PC-3 (cell line): Measurements from ENCODE around the gene VAV3. TPM values are rescaled to one million over a fixed set of nuclear protein-coding genes. Genes with fewer than 3 reads are reported as not detected.

Experiments used
- ATAC-seq: fragments of 200-7000 bp; cut with Tn5 transposase; 2 replicates; pipeline ENCODE4 v1.9.1; 2020; ENCODE audit warnings: mild to moderate bottlenecking, moderate library complexity
- BruUV-seq: library from RNA; stranded (reverse); fragments of 400-500 nt; replicated peaks from 2 replicates; lab custom pipeline; 2021; lab: Mats Ljungman, UMichigan
- CTCF ChIA-PET: fragments of 300-600 bp; sonication (Branson Sonifier 250); formaldehyde crosslinking; loops from one replicate; lab custom pipeline; 2022; ENCODE audit warnings: antibody characterized with exemption; lab: Charles Lee
- POLR2A ChIA-PET: fragments of 300-600 bp; sonication (Branson Sonifier 250); formaldehyde crosslinking; loops from one replicate; lab custom pipeline; 2022; ENCODE audit warnings: antibody characterized with exemption; ENCODE audit not compliant: unreplicated experiment; lab: Charles Lee
- DNase-seq: peaks from one replicate; pipeline ENCODE4 v3.0.0-alpha.2; 2015
- H2AFZ ChIP-seq: fragments of 300-600 bp; sonication (generic); 2 replicates; pipeline ENCODE4 v1.6.0; 2016; ENCODE audit warnings: antibody characterized with exemption, low read length
- H3F3A ChIP-seq: fragments of 300-600 bp; sonication (generic); one replicate; pipeline ENCODE4 v1.6.0; 2017; ENCODE audit warnings: antibody characterized with exemption, low read length, control low read depth, mild to moderate bottlenecking; ENCODE audit not compliant: unreplicated experiment
- H3K27ac ChIP-seq: fragments of 300-600 bp; sonication (generic); 2 replicates; pipeline ENCODE4 v1.5.1; 2016; ENCODE audit warnings: mild to moderate bottlenecking, low read length
- H3K27me3 ChIP-seq: fragments of 300-600 bp; sonication (generic); 2 replicates; pipeline ENCODE4 v1.6.1; 2016; ENCODE audit warnings: low read length, mixed read lengths
- H3K36me3 ChIP-seq: fragments of 300-600 bp; sonication (generic); 2 replicates; pipeline ENCODE4 v1.6.1; 2016; ENCODE audit warnings: low read depth, mixed run types, low read length, mixed read lengths
- H3K4me1 ChIP-seq: fragments of 300-600 bp; sonication (generic); 2 replicates; pipeline ENCODE4 v1.5.1; 2016; ENCODE audit warnings: low read length; ENCODE audit not compliant: insufficient read depth
- H3K4me2 ChIP-seq: fragments of 300-600 bp; sonication (generic); 2 replicates; pipeline ENCODE4 v1.6.0; 2016; ENCODE audit warnings: low read length
- H3K4me3 ChIP-seq: fragments of 300-600 bp; sonication (generic); 2 replicates; pipeline ENCODE4 v1.5.1; 2016; ENCODE audit warnings: mild to moderate bottlenecking, low read length, mixed read lengths
- H3K79me2 ChIP-seq: fragments of 300-600 bp; sonication (generic); 2 replicates; pipeline ENCODE4 v1.6.1; 2017; ENCODE audit warnings: low read length, mixed read lengths
- H3K9ac ChIP-seq: fragments of 300-600 bp; sonication (generic); 2 replicates; pipeline ENCODE4 v1.6.0; 2016; ENCODE audit warnings: mild to moderate bottlenecking, low read length
- H3K9me2 ChIP-seq: fragments of 300-600 bp; sonication (generic); replicated peaks from 2 replicates; pipeline ENCODE4 v1.6.1; 2016; ENCODE audit warnings: mixed run types, low read length, mixed read lengths
- H3K9me3 ChIP-seq: fragments of 300-600 bp; sonication (generic); 2 replicates; pipeline ENCODE4 v1.6.1; 2016; ENCODE audit warnings: low read length, mixed read lengths
- H4K20me1 ChIP-seq: fragments of 300-600 bp; sonication (generic); 2 replicates; pipeline ENCODE4 v1.6.1; 2016; ENCODE audit warnings: low read length, mixed read lengths
- EZH2 ChIP-seq: fragments of 300-600 bp; sonication (generic); IDR thresholded peaks from one replicate; pipeline ENCODE4 v1.6.1; 2017; ENCODE audit warnings: antibody characterized with exemption, mild to moderate bottlenecking, low read length; ENCODE audit not compliant: unreplicated experiment
- EZH2phosphoT487 ChIP-seq: fragments of 300-600 bp; sonication (generic); IDR thresholded peaks from 2 replicates; pipeline ENCODE4 v1.6.1; 2018; ENCODE audit warnings: mild to moderate bottlenecking, antibody characterized with exemption, low read length, borderline replicate concordance
- intact Hi-C: fragments of 100-400 bp; cut with micrococcal nuclease; formaldehyde crosslinking; loops from 2 replicates; pipeline ENCODE4 v1.9.0; 2023
- total RNA-seq: library from RNA; depleted of rRNA; stranded (reverse); fragments of >200 nt; gene quantifications from 2 replicates; pipeline ENCODE4 v1.2.3, GENCODE V29; 2014
- TF ChIP-seq, protein P1 (sequence below): fragments of 300-600 bp; sonication (generic); conservative IDR thresholded peaks from 2 replicates; pipeline ENCODE4 v1.5.1; 2017; ENCODE audit warnings: antibody characterized with exemption, low read depth, mild to moderate bottlenecking, low read length

VAV3 gene
- total RNA-seq, 1 experiment from 2014 or later: 0.73 TPM

- Histone ChIP-seq H3K9ac (no peak overlapping the region), H3K79me2 (no peaks in the 10 kb centered on the region), H3K4me1 (peaks cover 34% of the 10 kb centered on the region), H3K27me3 (no peaks in the 10 kb centered on the region), H3K4me2 (no peak overlapping the region), H3K9me2 (no peaks in the 10 kb centered on the region), H3K4me3 (no peak overlapping the region), H3K9me3 (no peaks in the 10 kb centered on the region), H3K27ac (no peak overlapping the region), H4K20me1 (no peaks in the 10 kb centered on the region), H2AFZ (no peak overlapping the region), H3F3A (peaks cover 10% of the 10 kb centered on the region), H3K36me3 (no peaks in the 10 kb centered on the region)
- DNase-seq: no peak
- TF ChIP-seq, protein P1, sequence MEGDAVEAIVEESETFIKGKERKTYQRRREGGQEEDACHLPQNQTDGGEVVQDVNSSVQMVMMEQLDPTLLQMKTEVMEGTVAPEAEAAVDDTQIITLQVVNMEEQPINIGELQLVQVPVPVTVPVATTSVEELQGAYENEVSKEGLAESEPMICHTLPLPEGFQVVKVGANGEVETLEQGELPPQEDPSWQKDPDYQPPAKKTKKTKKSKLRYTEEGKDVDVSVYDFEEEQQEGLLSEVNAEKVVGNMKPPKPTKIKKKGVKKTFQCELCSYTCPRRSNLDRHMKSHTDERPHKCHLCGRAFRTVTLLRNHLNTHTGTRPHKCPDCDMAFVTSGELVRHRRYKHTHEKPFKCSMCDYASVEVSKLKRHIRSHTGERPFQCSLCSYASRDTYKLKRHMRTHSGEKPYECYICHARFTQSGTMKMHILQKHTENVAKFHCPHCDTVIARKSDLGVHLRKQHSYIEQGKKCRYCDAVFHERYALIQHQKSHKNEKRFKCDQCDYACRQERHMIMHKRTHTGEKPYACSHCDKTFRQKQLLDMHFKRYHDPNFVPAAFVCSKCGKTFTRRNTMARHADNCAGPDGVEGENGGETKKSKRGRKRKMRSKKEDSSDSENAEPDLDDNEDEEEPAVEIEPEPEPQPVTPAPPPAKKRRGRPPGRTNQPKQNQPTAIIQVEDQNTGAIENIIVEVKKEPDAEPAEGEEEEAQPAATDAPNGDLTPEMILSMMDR: no peak
- TF ChIP-seq EZH2phosphoT487 (no peak), EZH2 (no peak)
- no peak for ATAC-seq
- POLR2A ChIA-PET: no interaction called here
- intact Hi-C loops: loop anchor here (5.0 kb wide), 2 partner anchors 91 to 161 kb away; no protein-coding TSS in a partner anchor
- CTCF ChIA-PET: no interaction called here
- no TSS peak for BruUV-seq
These were observed 373.9 kb downstream of the VAV3 start for GRCh38 chr1:107590900-107591622.

DNA sequence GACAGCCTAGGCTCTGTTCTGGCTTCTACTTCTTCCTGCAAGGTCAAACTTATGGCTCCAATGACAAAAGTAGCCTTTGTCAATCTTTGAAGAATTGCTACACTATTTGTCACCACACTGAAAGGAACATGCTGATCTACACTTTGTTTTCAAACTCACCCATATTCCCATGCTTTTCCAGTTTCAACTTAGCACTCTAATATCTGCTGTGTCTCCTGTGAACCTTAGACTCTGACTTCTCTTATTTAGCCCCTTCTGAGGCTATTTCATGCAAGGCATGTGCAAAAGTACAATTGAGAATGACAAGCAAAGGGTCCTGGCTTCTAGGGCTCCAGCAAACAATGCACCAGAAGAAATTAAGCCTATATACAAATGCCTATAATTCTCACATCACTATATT is 374.9 kb downstream of the VAV3 start:
- ChIA-PET POLR2A (no interaction called here), CTCF (no interaction called here)
- H4K20me1 ChIP-seq: no peaks in the 10 kb centered on the region
- peaks cover 34% of the 10 kb centered on the region for H3K4me1 ChIP-seq
- TF ChIP-seq EZH2: no peak
- TF ChIP-seq EZH2phosphoT487: no peak
- TF ChIP-seq, protein P1: no peak
- no peak overlapping the region for H2AFZ ChIP-seq
- no peaks in the 10 kb centered on the region for H3K9me3 ChIP-seq
- DNase-seq (no peak), ATAC-seq (no peak)
- H3K9ac ChIP-seq: no peak overlapping the region
- H3K27ac ChIP-seq: no peak overlapping the region
- no peaks in the 10 kb centered on the region for H3K79me2 ChIP-seq
- H3K4me2 ChIP-seq: no peak overlapping the region
- no peaks in the 10 kb centered on the region for H3K9me2 ChIP-seq
- intact Hi-C loops: loop anchor here (5.0 kb wide), 2 partner anchors 92 to 162 kb away; no protein-coding TSS in a partner anchor
- BruUV-seq: no TSS peak
- no peaks in the 10 kb centered on the region for H3K36me3 ChIP-seq
- no peaks in the 10 kb centered on the region for H3K27me3 ChIP-seq
- H3K4me3 ChIP-seq: no peak overlapping the region
- peaks cover 10% of the 10 kb centered on the region for H3F3A ChIP-seq

DNA sequence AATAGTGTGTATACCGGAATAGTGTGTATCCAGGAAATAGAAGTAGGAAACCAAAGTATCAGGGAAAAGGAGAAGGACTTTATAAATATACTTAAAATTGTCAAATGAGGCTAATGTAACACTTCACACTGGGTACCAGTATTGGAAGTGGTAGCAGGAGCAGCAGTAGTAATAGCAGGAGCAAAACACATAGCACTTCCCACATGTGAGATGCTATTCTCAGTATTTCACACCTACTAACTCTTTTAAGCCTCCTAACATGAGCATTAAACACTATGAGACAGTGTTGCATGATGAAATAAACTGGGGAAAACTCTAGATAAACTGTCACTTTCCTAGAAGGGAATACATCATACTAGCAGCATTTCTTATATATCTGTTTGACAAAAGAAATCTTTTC is 376.7 kb downstream of the VAV3 start:
- no peak overlapping the region for H3K4me3 ChIP-seq
- ATAC-seq: no peak
- no peak overlapping the region for H3K27ac ChIP-seq
- H3K9me3 ChIP-seq: no peaks in the 10 kb centered on the region
- no peak overlapping the region for H3K9ac ChIP-seq
- no peaks in the 10 kb centered on the region for H3K79me2 ChIP-seq
- ChIA-PET POLR2A (no interaction called here), CTCF (no interaction called here)
- TF ChIP-seq, protein P1: no peak
- TF ChIP-seq EZH2 (no peak), EZH2phosphoT487 (no peak)
- no peak overlapping the region for H3K4me2 ChIP-seq
- peaks cover 7% of the 10 kb centered on the region for H3F3A ChIP-seq
- H3K9me2 ChIP-seq: no peaks in the 10 kb centered on the region
- no peaks in the 10 kb centered on the region for H3K27me3 ChIP-seq
- H3K36me3 ChIP-seq: no peaks in the 10 kb centered on the region
- no TSS peak for BruUV-seq
- H3K4me1 ChIP-seq: peaks cover 18% of the 10 kb centered on the region
- no peak overlapping the region for H2AFZ ChIP-seq
- no peaks in the 10 kb centered on the region for H4K20me1 ChIP-seq
- no peak for DNase-seq
- intact Hi-C loops: no loop called here
